Duodenal mucosa (tissue), 2 donors: Measurements from ENCODE around the gene MB21D2.

Experiments
- H3K27ac ChIP-seq: one replicate; pipeline ENCODE4 v1.7.0; 2013; ENCODE audit warnings: low read depth, low read length
- H3K27me3 ChIP-seq, 2 donors: one replicate each; pipeline ENCODE4 v1.7.0; 2013; ENCODE audit warnings: low read length in 2 of 2, control low read depth in 1 of 2; ENCODE audit not compliant: insufficient read depth in 2 of 2, control insufficient read depth in 1 of 2
- H3K36me3 ChIP-seq, 2 donors: one replicate each; pipeline ENCODE4 v1.7.0; 2013; ENCODE audit warnings: low read length in 2 of 2, control low read depth in 1 of 2; ENCODE audit not compliant: insufficient read depth in 2 of 2, control insufficient read depth in 1 of 2
- H3K4me1 ChIP-seq, 2 donors: one replicate each; pipeline ENCODE4 v1.7.0; 2013; ENCODE audit warnings: low read length in 2 of 2, control low read depth in 1 of 2; ENCODE audit not compliant: insufficient read depth in 2 of 2, control insufficient read depth in 1 of 2
- H3K4me3 ChIP-seq, 2 donors: one replicate each; pipeline ENCODE4 v1.7.0; 2013; ENCODE audit warnings: low read length in 2 of 2, low read depth in 1 of 2
- H3K9ac ChIP-seq, 2 donors: one replicate each; pipeline ENCODE4 v1.7.0; 2013; ENCODE audit warnings: low read length in 2 of 2, low read depth in 1 of 2
- H3K9me3 ChIP-seq, 2 donors: one replicate each; pipeline ENCODE4 v1.7.0; 2013; ENCODE audit warnings: low read length in 2 of 2, control low read depth in 1 of 2; ENCODE audit not compliant: control insufficient read depth in 1 of 2

MB21D2 gene

DNA sequence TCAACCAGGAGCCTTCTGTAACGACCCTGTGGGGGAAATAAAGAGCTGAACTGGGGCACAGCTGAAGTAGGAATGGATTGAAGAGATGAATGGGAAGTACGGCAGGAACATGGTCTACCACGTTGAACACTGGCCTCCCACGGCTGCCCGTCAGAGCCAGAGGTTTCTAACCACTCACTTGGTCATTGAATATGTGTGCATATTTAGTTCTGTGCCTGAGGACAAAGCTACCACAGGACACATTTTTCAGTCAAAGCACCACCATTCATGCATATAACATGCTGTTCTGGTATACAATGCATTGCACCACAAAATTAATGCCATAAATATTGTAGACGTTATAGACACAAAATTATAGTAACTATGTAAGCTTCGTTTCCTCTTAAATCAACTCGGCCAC is 75.5 kb downstream of the MB21D2 start:
- Histone ChIP-seq H3K27ac (no peak overlapping the region), H3K4me1 (peaks cover 19 to 41% of the 10 kb centered on the region in 2 donors), H3K27me3 (no peaks in the 10 kb centered on the region), H3K36me3 (no peaks in the 10 kb centered on the region), H3K4me3 (no peak overlapping the region), H3K9ac (no peak overlapping the region), H3K9me3 (no peaks in the 10 kb centered on the region)

DNA sequence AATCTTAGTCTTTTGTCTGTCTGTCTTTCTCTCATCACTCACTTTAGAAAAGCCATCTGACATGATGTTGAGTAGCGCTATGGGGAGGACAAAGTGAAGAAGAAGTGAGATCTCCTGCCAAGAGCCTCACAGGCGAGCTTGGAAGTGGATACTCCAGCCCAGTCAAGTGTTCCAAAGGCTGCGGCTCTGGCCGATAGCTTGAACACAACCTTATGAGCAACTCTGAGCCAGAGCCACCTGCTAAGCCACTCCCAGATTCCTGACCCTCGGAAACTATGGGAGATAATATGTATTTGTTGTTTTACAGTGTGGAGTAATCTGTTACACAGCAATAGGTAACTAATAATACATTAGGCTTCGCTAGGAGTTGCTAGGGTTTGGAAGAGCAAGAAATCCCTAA is 76.2 kb downstream of the MB21D2 start:
- no peaks in the 10 kb centered on the region for H3K36me3 ChIP-seq
- peak overlapping the region in 1 of 2 donors; percentile 14 for H3K4me3 ChIP-seq
- no peak overlapping the region for H3K27ac ChIP-seq
- no peaks in the 10 kb centered on the region for H3K9me3 ChIP-seq
- H3K27me3 ChIP-seq, result no peaks in the 10 kb centered on the region
- H3K9ac ChIP-seq, result no peak overlapping the region
- peaks cover 19 to 34% of the 10 kb centered on the region in 2 donors for H3K4me1 ChIP-seq

DNA sequence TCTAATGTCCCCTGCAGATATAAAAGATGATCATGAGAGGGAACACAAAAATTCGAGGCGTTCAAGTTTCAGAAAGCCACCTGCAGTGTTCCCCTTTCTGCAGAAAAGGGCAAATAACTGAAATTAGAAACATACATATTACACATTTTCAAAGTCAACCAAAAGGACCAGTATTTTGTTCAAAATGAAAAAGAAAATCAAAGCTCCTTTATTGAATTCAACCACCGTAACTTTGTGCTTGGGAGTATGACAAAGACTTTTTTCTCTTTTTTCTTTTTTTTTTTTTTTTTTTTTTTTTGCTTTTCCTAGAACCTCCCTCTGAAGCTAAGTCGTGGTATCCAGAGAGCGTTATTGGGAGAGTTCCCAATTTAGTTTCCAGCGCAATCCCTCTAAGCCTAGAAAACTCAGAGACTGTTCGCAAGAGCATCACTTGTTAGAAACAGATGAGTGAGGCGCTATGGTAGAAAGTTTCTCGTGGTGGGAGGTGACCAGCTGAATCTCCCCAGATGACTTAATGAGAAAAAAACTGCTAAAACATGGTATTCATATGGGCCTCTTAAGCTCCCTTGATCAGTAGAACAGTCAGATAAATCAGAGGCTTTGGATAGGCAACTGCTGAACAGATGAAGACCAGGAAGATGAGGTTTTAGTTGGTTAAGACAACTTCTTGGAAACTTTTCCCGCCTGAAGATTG is 77.4 kb downstream of the MB21D2 start:
- no peaks in the 10 kb centered on the region for H3K9me3 ChIP-seq
- H3K4me3 ChIP-seq, result no peak overlapping the region
- H3K36me3 ChIP-seq, result no peaks in the 10 kb centered on the region
- H3K9ac ChIP-seq, result no peak overlapping the region
- H3K27me3 ChIP-seq, result no peaks in the 10 kb centered on the region
- no peak overlapping the region for H3K27ac ChIP-seq
- peaks cover 19 to 32% of the 10 kb centered on the region in 2 donors for H3K4me1 ChIP-seq

DNA sequence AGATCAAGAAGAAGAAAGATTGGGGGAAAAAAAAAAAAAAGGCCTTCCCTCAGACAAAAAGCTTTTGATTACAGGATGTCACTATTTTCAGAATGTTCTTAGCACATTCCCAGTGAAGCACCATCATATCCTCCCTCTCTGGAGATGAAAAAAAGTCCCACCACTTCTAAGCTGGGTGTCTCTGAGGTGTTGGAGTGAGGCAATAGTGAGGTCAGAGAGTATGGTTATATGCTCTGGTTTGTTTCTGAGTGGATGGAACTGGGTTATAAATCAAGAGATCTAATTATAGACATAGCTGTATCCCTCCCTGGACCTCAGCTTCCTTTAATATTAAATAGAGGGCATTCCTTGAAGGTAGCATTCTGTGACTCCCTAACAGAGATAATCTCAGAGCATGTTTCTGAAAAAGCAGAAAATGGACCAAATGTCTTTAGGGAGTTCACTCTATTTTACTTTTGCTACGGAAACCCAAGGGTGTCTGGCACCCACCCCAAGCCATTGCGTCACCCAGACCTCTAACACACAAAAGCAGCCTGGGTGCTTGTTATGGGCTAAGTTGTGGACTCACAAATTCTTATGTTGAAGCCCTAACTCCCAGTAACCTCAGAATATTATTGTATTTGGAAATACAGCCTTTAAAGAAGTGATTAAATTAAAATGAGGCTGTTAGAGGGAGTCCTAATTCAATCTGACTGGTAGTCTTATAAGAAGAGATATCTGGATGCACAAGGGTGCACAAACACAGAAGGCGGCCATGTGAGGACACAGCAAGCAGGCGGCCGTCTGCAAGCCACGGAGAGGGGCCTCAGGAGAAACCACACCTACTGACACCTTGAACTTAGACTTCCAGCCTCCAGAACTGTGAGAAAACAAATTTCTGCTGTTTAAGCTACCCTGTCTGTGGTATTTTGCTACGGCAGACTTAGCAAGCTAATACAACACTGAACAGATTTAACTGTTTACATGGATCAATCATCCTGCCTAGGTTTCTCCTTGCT is 81.5 kb downstream of the MB21D2 start:
- Histone ChIP-seq H3K27ac (no peak overlapping the region), H3K4me1 (peaks cover 7 to 10% of the 10 kb centered on the region in 2 donors), H3K36me3 (no peaks in the 10 kb centered on the region), H3K4me3 (no peak overlapping the region), H3K9me3 (no peaks in the 10 kb centered on the region), H3K9ac (no peak overlapping the region), H3K27me3 (no peaks in the 10 kb centered on the region)

DNA sequence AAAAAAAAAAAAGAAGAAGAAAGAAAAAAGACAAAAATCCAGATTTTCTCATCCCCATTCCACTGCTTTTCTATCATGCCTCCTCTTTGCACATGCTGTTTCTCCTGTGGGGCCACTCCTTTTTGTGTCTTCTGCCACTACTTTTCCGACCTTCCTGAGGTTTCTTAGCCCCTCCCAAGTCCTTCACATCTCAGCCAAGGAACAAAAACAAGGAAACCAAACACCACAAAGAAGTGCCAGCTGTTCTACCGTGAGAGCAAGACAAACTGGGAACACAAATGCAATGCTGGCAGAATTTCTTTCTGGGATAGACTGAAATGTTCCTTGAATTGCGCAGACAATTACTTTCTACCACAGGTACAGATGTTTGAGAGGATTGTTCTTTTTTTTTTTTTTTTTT is 83.2 kb downstream of the MB21D2 start:
- Histone ChIP-seq H3K27ac (no peak overlapping the region), H3K4me1 (peaks cover 0 to 10% of the 10 kb centered on the region in 2 donors), H3K4me3 (no peak overlapping the region), H3K27me3 (no peaks in the 10 kb centered on the region), H3K9me3 (no peaks in the 10 kb centered on the region), H3K9ac (no peak overlapping the region), H3K36me3 (no peaks in the 10 kb centered on the region)

DNA sequence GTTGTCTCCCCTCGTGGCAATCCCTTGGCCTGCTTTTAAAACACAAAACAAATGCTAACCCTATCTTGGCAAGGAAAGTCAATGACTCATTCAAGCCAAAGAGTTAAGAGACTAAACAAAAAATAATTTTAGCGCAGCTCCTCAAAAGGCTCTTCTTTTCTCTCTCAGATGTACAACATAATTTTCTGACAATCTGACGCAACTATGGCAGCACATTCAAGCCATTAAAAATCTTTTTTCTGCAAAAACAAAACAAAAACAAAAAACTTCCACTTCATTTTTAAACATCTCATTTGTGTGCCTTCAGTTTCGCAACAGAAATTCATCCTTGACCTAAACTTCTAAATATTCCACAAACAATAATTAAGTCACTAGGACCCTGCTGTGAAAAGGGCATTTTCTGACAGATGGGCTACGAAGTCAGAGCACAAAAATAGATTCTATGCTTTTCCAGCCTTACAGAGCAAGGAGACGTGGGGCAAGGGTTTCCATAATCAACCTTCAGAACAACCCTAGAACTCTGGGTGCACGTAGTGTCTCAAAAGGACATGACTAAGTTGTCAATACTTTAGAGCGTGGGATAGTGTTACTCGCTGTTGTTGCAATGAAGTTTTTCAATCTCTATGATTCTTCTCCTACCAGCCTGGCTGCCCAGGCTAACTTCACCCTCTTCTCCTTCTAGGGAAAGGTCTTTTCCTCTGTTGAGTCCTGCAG is 84.3 kb downstream of the MB21D2 start:
- Histone ChIP-seq H3K27ac (no peak overlapping the region), H3K36me3 (no peaks in the 10 kb centered on the region)

DNA sequence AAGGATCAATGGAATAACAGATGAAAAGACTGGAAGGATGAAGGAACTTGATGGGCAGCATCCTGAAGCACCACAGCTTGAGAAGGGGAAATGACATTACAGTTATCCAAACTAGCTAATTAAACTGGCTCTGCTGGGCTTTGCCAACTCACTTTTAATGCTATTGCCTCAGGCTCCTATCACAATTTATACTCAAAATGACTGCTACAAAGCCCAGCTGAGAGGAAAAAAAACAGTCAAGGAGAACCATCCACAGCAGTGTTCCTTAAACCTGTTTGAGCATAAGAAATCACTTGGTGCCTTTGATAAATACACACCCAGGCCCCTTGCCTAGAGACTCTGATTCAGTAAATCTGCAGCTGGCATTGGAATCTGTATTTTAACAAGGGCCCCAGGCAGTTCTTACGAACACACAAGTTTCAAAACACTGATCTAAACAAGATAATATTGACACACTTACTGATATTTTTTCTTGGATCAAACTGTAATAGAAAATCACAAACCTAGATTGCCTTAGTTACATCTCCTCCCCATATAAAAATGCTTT is 85.8 kb downstream of the MB21D2 start:
- Histone ChIP-seq H3K9ac (no peak overlapping the region), H3K9me3 (no peaks in the 10 kb centered on the region), H3K27me3 (no peaks in the 10 kb centered on the region), H3K36me3 (no peaks in the 10 kb centered on the region), H3K4me3 (no peak overlapping the region), H3K4me1 (peaks cover 0 to 10% of the 10 kb centered on the region in 2 donors), H3K27ac (no peak overlapping the region)

More for the DNA sequence above, 84.3 kb downstream of the MB21D2 start:
- Histone ChIP-seq H3K9ac (no peak overlapping the region), H3K4me3 (no peak overlapping the region), H3K4me1 (peaks cover 0 to 10% of the 10 kb centered on the region in 2 donors), H3K27me3 (no peaks in the 10 kb centered on the region), H3K9me3 (no peaks in the 10 kb centered on the region)

DNA sequence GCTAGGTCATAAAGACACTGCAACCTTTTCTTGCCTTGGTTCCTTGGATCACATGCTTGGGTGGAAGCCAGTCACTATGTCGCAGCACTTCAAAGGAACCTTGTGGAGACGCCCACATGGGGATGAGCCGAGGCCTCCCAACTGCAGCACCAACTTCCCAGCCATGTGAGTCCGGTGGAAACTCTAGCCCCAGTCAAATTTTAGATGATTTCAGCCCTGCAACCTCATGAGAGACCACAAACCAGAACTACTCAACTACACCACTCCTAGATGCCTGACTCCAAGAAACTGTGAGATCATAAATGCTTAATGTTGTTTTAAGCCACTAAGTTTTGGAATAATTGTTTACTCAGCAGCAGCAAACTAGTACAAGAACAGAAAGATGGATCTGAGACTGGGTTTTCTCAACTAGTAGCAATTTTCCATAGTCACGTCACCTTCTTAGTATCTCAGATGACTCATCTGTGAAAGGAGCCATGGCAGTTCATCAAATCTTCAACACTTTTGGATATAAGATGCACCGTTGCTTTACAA is 86.5 kb downstream of the MB21D2 start:
- Histone ChIP-seq H3K27ac (no peak overlapping the region), H3K36me3 (no peaks in the 10 kb centered on the region), H3K9ac (no peak overlapping the region), H3K4me1 (peaks cover 2 to 10% of the 10 kb centered on the region in 2 donors), H3K27me3 (no peaks in the 10 kb centered on the region), H3K4me3 (no peak overlapping the region), H3K9me3 (no peaks in the 10 kb centered on the region)

DNA sequence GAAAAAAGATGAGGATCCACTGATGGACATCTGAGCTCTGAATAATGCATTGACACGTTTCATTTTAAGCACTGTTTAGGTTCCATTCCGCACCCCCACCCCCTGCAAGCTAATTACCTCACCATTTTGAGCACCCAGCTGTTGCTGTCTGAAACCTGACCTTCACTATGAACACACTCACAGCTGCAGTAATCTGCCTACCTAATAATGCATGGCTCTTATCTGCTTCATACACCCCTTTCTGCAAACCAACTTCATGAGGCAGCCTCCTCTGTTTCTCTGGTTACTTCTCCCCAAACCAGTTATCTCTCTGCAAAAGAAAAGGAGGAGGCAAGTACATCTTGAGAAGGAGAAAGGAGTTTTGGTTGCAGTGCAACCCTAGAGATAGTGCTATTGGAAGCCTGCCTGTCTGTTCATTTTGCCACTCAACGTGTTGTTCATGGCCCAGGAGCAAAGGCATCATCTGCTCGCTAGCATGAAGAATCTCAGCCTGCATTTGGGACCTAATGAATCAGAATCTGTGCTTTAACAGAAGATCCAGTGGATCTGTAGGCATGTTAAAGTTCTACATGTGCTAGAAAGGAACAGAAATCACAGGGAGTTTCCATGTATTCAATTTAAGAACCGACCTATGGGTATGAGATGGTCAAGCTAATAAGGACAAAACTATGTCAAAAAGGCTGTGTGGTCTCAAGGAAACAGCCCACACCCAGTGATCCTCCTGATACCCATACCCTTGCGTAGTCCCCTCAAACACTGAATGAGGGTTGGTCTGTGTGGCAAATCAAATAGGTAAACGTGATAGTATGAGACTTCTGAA is 87.2 kb downstream of the MB21D2 start:
- H3K36me3 ChIP-seq, result no peaks in the 10 kb centered on the region
- H3K27ac ChIP-seq, result no peak overlapping the region
- H3K4me3 ChIP-seq, result no peak overlapping the region
- no peaks in the 10 kb centered on the region for H3K9me3 ChIP-seq
- H3K4me1 ChIP-seq, result peaks cover 8 to 14% of the 10 kb centered on the region in 2 donors
- H3K9ac ChIP-seq, result no peak overlapping the region
- no peaks in the 10 kb centered on the region for H3K27me3 ChIP-seq
